Right renal cortex interstitium (tissue), 3 donors: ENCODE results near the gene COX6B2. TPM values are rescaled to one million over a fixed set of nuclear protein-coding genes. Genes with fewer than 3 reads are reported as not detected.
"Not testable (repeated sequence)": the region's sequence is repeated elsewhere in the genome, so short reads cannot be mapped to it uniquely, and the experiment has no call there.

Experiments
- DNase-seq, 3 donors: peaks; one replicate each; pipeline ENCODE4 v3.0.0-alpha.2; 2013; ENCODE audit warnings: low read depth in 3 of 3, low spot score in 2 of 3
- polyA plus RNA-seq, 3 donors: library from polyadenylated mRNA; unstranded; fragments of 120-200 nt; gene quantifications; one replicate each; pipeline ENCODE4 v1.2.1, GENCODE V29; 2013; ENCODE audit not compliant: insufficient read length in 3 of 3

Gene COX6B2
- under 1 TPM; 0.31 to 0.97 (median 0.54) TPM for polyA plus RNA-seq

GRCh38 chr19:55354698-55355212, at the start of gene COX6B2:
COX6B2 (minus strand) TSS chr19:55354719; CDS start chr19:55354521, 198 bp downstream.
- no peak for DNase-seq

GRCh38 chr19:55402509-55402908, 48.0 kb upstream of the COX6B2 start:
- no peak for DNase-seq

GRCh38 chr19:55401390-55401789, 46.9 kb upstream of the COX6B2 start:
- DNase-seq: not testable (repeated sequence)

GRCh38 chr19:55400281-55401087, 46.0 kb upstream of the COX6B2 start:
- DNase-seq: no peak

GRCh38 chr19:55398200-55398925, 43.8 kb upstream of the COX6B2 start:
- no peak for DNase-seq

- no peak for DNase-seq
Measured at GRCh38 chr19:55392820-55393761, 38.6 kb upstream of the COX6B2 start.

- DNase-seq: no peak
Measured at GRCh38 chr19:55391702-55392615, 37.4 kb upstream of the COX6B2 start.

GRCh38 chr19:55391191-55391670, 36.7 kb upstream of the COX6B2 start:
- no peak for DNase-seq

GRCh38 chr19:55390461-55390880, 36.0 kb upstream of the COX6B2 start:
- DNase-seq: no peak

GRCh38 chr19:55389386-55390317, 35.1 kb upstream of the COX6B2 start:
- DNase-seq: no peak

GRCh38 chr19:55387736-55388497, 33.4 kb upstream of the COX6B2 start:
- DNase-seq: no peak

GRCh38 chr19:55386493-55386971, 32.0 kb upstream of the COX6B2 start:
- no peak for DNase-seq

- DNase-seq: peak in 2 of 3 donors; percentile 98 to 99
Measured at GRCh38 chr19:55385724-55386492, 31.4 kb upstream of the COX6B2 start, which contains the start of gene RPL28. RPL28 (plus strand) TSS chr19:55385932; CDS start chr19:55386358, 426 bp downstream.

- peak; percentile 94 to 98 (median 95) for DNase-seq
Measured at GRCh38 chr19:55384920-55385723, 30.6 kb upstream of the COX6B2 start.

GRCh38 chr19:55384131-55384919, 29.8 kb upstream of the COX6B2 start, which contains the start of gene TMEM238:
TMEM238 (minus strand) TSS chr19:55384292; CDS start chr19:55384259, 33 bp downstream.
- DNase-seq: no peak
